HEK293T (cell line): ENCODE results near the gene LASP1.

ENCODE experiments used
- CTCF ChIA-PET: fragments of 350-600 bp; formaldehyde crosslinking; extraction: SDS; loops from one replicate; lab custom pipeline; 2021; ENCODE audit warnings: antibody characterized with exemption, inconsistent platforms; lab: Yijun Ruan, JAX
- POLR2A ChIA-PET: fragments of 350-600 bp; formaldehyde crosslinking; extraction: SDS; loops from one replicate; lab custom pipeline; 2020; ENCODE audit warnings: antibody characterized with exemption, inconsistent platforms; lab: Yijun Ruan, JAX
- DNase-seq: peaks from one replicate; pipeline ENCODE4 v3.0.0; 2012; ENCODE audit warnings: mixed read lengths; ENCODE audit errors: extremely low spot score
- ARNT ChIP-seq: fragments of 450-650 bp; IDR thresholded peaks from 2 replicates; pipeline ENCODE4 v1.6.1; 2017; ENCODE audit warnings: mild to moderate bottlenecking
- BHLHE40 ChIP-seq: fragments of 450-650 bp; IDR thresholded peaks from 2 replicates; pipeline ENCODE4 v1.6.1; 2016; ENCODE audit warnings: mild to moderate bottlenecking, moderate library complexity, borderline replicate concordance
- CTBP1 ChIP-seq: fragments of 450-650 bp; IDR thresholded peaks from 2 replicates; pipeline ENCODE4 v1.6.1; 2016; ENCODE audit warnings: borderline replicate concordance
- ELF4 ChIP-seq: fragments of 450-650 bp; IDR thresholded peaks from 2 replicates; pipeline ENCODE4 v1.6.1; 2017; ENCODE audit warnings: antibody characterized with exemption
- FOXA1 ChIP-seq: fragments of 450-650 bp; IDR thresholded peaks from 2 replicates; pipeline ENCODE4 v1.6.1; 2016; ENCODE audit warnings: mild to moderate bottlenecking
- FOXK2 ChIP-seq: fragments of 450-650 bp; IDR thresholded peaks from 2 replicates; pipeline ENCODE4 v1.6.1; 2016; ENCODE audit warnings: mild to moderate bottlenecking
- FOXM1 ChIP-seq: fragments of 450-650 bp; IDR thresholded peaks from 2 replicates; pipeline ENCODE4 v1.6.1; 2017; ENCODE audit warnings: mild to moderate bottlenecking, borderline replicate concordance
- HDGF ChIP-seq: fragments of 450-650 bp; IDR thresholded peaks from 2 replicates; pipeline ENCODE4 v1.6.1; 2017; ENCODE audit warnings: antibody characterized with exemption, borderline replicate concordance
- L3MBTL2 ChIP-seq: fragments of 450-650 bp; conservative IDR thresholded peaks from 2 replicates; pipeline ENCODE4 v1.6.1; 2016; ENCODE audit warnings: mild to moderate bottlenecking
- LEF1 ChIP-seq: fragments of 450-650 bp; IDR thresholded peaks from 2 replicates; pipeline ENCODE4 v1.6.1; 2017; ENCODE audit warnings: mild to moderate bottlenecking, borderline replicate concordance
- NFRKB ChIP-seq: fragments of 450-650 bp; IDR thresholded peaks from 2 replicates; pipeline ENCODE4 v1.6.1; 2016; ENCODE audit warnings: mild to moderate bottlenecking, moderate library complexity
- SP1 ChIP-seq: fragments of 450-650 bp; IDR thresholded peaks from 2 replicates; pipeline ENCODE4 v1.6.1; 2017
- SUZ12 ChIP-seq: fragments of 450-650 bp; IDR thresholded peaks from 2 replicates; pipeline ENCODE4 v1.6.1; 2016; ENCODE audit warnings: mild to moderate bottlenecking
- TARDBP ChIP-seq: fragments of 450-650 bp; IDR thresholded peaks from 2 replicates; pipeline ENCODE4 v1.6.1; 2016
- ZNF384 ChIP-seq: fragments of 450-650 bp; IDR thresholded peaks from 2 replicates; pipeline ENCODE4 v1.6.1; 2016
- TF ChIP-seq, protein P1 (sequence below): fragments of 450-650 bp; IDR thresholded peaks from 2 replicates; pipeline ENCODE4 v1.6.1; 2016

The LASP1 gene

DNA sequence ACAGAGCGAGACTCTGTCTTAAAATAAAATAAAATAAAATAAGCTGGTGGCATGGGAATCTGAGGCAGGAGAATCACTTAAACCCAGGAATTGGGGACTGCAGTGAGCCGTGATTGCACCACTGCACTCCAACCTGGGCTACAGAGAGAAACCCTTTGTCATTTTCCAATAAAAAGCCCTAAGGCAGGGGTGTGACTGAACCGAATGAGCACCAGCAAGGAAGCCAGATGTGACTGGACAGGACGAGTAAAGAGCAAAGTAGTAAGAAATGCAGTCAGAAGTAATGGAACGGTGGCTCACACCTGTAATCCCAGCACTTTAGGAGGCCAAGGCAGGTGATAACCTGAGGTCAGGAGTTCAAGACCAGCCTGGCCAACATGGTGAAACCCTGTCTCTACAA lies 12.6 kb upstream of the LASP1 start:
- TF ChIP-seq SP1 (no peak), ELF4 (no peak), NFRKB (no peak), SUZ12 (no peak), HDGF (no peak), BHLHE40 (no peak), L3MBTL2 (no peak), FOXA1 (no peak), FOXM1 (no peak)
- ChIA-PET POLR2A (interaction anchor here (0.6 kb wide), 1 partner anchor 410 kb away, joined by 3 read pairs; no protein-coding TSS in a partner anchor), CTCF (interaction anchor here (0.6 kb wide), 1 partner anchor 350 kb away, joined by 3 read pairs; no protein-coding TSS in a partner anchor)
- no peak for DNase-seq

DNA sequence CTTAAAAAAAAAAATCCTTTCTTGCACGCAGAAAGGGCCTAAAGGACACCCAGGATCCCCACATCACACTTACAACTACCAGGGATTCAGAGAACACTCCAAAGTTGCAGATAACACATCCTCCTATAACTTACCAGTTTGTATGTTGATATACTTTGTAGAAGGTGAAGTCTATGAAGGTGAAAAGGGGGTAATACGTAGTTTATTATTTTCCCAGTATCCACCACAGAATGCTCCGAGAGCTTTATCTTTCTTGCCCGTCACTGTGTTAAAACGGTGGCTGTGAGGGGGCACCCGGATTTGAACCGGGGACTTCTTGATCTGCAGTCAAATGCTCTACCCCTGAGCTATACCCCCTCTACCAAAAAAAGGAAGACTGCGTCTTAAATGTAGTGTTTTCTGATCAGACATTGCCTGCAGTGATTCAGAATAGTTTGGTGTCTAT lies 8.4 kb upstream of the LASP1 start:
- POLR2A ChIA-PET = interaction anchor here (1.0 to 2.6 kb wide), 4 partner anchors 8 to 112 kb away, joined by 3 to 15 read pairs (median 6); partner anchors contain the start of genes LASP1 and RPL23
- no peak for DNase-seq
- TF ChIP-seq LEF1 = no peak
- TF ChIP-seq FOXM1 = no peak
- no peak for TF ChIP-seq NFRKB
- CTCF ChIA-PET = interaction anchor here (0.6 to 0.7 kb wide), 3 partner anchors 41 to 251 kb away, joined by 3 read pairs; no protein-coding TSS in a partner anchor

DNA sequence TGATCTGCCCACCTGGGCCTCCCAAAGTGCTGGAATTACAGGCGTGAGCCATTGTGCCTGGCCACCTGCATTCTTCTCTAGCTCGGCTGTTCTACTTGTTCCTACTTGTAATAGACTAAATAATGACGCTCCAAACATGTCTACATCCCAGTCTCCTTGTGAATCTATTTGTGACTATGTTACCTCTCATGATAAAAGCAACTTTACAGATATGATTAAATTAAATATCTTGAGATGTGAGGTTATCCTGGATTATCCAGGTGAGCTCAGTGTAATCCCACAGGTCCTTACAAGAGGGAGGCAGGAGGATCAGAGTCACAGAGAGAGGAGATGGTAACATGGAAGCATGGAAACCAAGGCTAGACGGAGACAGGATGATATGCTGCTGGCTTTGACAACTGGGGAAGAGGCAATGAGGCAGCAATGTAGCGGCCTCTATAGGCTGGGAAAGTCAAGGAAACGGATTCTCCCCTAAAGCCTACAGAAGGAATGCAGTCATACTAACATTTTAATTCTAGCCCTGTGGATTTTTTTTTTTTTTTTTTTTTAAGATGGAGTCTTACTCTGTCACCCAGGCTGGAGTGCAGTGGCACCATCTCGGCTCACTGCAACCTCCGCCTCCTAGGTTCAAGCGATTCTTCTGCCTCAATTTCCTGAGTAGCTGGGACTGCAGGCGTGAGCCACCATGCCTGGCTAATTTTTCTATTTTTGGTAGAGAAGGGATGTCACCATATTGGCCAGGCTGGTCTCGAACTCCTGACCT lies 5.0 kb upstream of the LASP1 start:
- POLR2A ChIA-PET = interaction anchor here (0.6 to 1.0 kb wide), 2 partner anchors 11 to 115 kb away, joined by 3 to 4 read pairs; partner anchors contain the start of gene RPL23
- CTCF ChIA-PET = interaction anchor here (0.7 kb wide), 1 partner anchor 54 kb away, joined by 5 read pairs; no protein-coding TSS in a partner anchor
- TF ChIP-seq ZNF384 (peak; percentile 81; the same call in 1 of the 2 replicates), FOXA1 (no peak)
- no peak for DNase-seq

DNA sequence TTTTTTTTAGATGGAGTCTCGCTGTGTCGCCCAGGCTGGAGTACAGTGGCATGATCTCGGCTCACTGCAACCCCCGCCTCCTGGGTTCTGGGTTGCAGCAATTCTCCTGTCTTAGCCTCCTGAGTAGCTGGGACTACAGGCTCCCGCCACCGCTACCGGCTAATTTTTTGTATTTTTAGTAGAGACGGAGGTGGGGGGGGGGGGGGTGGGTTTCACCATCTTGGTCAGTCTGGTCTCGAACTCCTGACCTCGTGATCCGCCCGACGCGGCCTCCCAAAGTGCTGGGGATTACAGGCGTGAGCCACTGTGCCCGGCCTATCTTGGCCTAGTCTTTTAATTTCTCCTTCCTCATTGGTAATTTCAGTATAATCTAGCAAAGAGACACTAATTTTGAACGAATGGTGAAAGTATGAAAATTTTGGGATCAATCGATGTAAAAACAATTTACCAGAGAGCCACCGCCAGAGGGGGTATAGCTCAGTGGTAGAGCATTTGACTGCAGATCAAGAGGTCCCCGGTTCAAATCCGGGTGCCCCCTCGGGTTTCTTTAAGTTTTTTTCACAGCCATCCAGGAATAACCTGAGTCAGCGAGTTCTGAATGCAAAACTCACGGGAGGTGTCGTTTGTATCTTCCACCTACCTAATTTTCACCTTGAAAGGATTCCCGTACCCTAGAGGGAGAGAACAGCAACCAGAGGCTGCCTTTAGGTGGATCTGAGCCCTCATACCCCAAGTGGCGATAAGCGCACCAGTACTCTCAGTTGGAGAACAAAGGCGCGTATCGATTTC lies 2.5 kb upstream of the LASP1 start:
- no peak for DNase-seq
- ChIA-PET CTCF (interaction anchor here (0.8 to 1.1 kb wide), 4 partner anchors 12 to 297 kb away, joined by 3 to 6 read pairs (median 4); no protein-coding TSS in a partner anchor), POLR2A (interaction anchor here (1.0 to 8.4 kb wide), 6 partner anchors 13 to 286 kb away, joined by 3 to 125 read pairs (median 6); partner anchors contain the start of genes PSMB3 and RPL23)
- TF ChIP-seq FOXM1 (no peak), L3MBTL2 (no peak)

DNA sequence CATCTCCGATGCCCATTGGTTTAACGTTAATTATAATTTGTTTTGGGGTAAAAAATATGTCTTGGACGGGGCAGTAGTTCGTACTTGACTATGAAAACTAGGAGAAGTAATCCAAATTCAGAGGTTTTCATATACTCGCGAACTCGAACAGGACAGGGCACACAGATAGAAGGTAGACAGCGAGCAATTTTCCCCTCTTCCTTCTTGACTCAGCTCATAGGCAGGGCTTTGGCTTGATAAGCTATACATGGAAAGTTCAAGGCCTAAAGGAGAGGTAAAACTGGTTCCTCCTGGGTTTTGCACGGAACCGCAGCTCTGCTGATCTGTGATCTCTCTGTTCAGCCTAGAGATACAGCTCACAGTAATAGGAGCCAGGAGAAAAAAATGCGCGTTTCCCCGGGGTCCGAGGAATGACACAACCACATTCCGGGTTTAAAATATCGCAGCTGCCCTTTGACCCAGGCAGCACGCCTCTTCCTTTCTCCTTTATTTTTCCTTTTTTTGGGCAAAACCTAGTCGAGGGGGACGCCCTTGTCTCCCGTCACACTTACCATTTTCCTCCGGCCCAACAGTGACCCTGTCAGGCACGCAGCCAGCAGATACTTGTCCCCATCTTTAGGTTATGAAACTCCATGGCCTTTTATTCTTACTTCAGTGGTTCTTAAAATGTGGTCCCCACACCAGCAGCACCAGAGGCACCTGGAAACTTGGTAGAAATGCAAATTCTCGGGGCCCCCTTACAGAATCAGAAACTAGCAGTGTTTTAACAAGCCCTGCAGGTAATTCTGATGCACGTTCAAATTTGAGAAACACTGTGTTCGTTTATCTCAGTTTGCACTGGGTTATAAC lies 1.7 kb upstream of the LASP1 start:
- DNase-seq = no peak
- CTCF ChIA-PET = interaction anchor here (0.8 to 1.0 kb wide), 3 partner anchors 13 to 296 kb away, joined by 3 to 5 read pairs (median 4); no protein-coding TSS in a partner anchor
- TF ChIP-seq BHLHE40 (no peak), LEF1 (no peak), TARDBP (no peak), ZNF384 (no peak), FOXK2 (no peak), L3MBTL2 (no peak), FOXA1 (no peak), CTBP1 (no peak), HDGF (no peak), NFRKB (no peak), ARNT (no peak), ELF4 (no peak), FOXM1 (no peak), SP1 (no peak), SUZ12 (no peak)
- TF ChIP-seq, protein P1, sequence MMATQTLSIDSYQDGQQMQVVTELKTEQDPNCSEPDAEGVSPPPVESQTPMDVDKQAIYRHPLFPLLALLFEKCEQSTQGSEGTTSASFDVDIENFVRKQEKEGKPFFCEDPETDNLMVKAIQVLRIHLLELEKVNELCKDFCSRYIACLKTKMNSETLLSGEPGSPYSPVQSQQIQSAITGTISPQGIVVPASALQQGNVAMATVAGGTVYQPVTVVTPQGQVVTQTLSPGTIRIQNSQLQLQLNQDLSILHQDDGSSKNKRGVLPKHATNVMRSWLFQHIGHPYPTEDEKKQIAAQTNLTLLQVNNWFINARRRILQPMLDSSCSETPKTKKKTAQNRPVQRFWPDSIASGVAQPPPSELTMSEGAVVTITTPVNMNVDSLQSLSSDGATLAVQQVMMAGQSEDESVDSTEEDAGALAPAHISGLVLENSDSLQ = no peak
- POLR2A ChIA-PET = interaction anchor here (0.5 to 8.4 kb wide), 7 partner anchors 14 to 285 kb away, joined by 3 to 125 read pairs (median 6); partner anchors contain the start of genes PSMB3 and RPL23

DNA sequence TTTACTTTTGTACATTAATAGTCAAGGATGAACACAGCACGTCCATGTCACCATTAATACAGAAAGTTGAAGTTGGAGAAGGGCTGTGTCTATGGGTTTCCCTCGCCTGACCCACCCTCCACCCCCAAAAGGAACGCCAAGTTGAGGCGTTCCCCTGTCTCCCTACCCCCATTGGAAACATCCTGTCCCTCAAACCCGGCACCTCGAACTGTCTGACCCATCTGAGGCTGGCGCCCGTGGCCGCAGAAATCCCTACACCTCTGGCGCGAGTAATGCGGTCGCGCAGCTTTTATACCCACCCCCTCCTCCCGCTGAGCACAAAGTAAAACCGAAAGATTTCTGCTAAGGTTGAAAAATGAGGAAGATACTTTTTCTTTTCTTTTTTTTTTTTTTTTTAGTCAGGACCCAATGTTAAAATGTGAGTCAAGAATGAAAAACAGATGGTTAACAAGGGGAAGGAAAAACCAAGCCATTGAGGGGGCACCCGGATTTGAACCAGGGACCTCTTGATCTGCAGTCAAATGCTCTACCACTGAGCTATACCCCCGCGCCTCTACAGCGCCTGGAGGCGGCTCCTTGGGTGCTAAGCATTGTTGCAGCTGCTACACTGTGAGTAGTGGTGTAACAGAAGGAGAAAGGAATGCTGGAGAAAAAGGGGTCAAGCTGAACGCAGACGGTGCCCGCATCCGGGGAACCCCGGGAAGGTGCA lies 887 bp upstream of the LASP1 start:
- ChIA-PET POLR2A (interaction anchor here (0.5 to 8.4 kb wide), 23 partner anchors 8 to 305 kb away, joined by 3 to 125 read pairs (median 5); partner anchors contain the start of genes MLLT6, PSMB3 and RPL23), CTCF (interaction anchor here (0.7 to 1.3 kb wide), 3 partner anchors 60 to 284 kb away, joined by 3 to 5 read pairs (median 3); no protein-coding TSS in a partner anchor)
- DNase-seq = peak; percentile 60
- TF ChIP-seq ARNT = peak; percentile 58; the same call in 1 of the 2 replicates
- TF ChIP-seq CTBP1 = no peak
- no peak for TF ChIP-seq FOXM1
- TF ChIP-seq L3MBTL2 = no peak
- TF ChIP-seq ELF4 = no peak
